ENCODE results near the gene PGM3.
A peak's percentile ranks its signal among the peaks of the same experiment; 100 is the strongest.

The PGM3 gene

DNA sequence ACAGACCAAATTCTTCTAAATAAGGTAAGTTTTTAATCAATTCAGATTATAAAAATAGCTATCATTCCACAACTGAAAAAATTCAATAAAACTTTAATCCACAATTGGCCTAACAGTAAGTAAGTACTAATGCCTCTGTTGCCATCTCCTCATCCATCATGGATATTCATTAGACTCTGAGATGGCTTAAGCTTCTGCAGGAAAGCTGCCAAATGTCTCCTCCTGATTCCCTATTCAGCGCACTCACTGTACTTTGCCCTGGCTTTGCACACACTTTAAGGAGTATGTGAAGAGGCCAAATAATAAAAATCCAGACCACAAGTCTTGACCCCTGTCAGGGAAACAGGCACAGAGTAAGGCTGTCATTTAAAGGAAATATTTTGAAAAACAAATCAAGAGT, 23.6 kb downstream of the PGM3 start:
- Mint-ChIP-seq H3K4me3 (no peak overlapping the region), H3K27me3 (no peaks in the 10 kb centered on the region), H3K9me3 (no peaks in the 10 kb centered on the region), H3K36me3 (ENCODE audit: insufficient read depth) (peaks cover 60% of the 10 kb centered on the region), H3K27ac (ENCODE audit: low read depth) (no peak overlapping the region), H3K4me1 (no peaks in the 10 kb centered on the region)
- no peak for DNase-seq (ENCODE audit: low spot score in 2 of 2)
- ATAC-seq (replicated peaks; ENCODE audit: extremely low read depth, poor library complexity, severe bottlenecking), result no peak

- Mint-ChIP-seq H3K27ac (ENCODE audit: low read depth) (no peak overlapping the region), H3K27me3 (no peaks in the 10 kb centered on the region), H3K36me3 (ENCODE audit: insufficient read depth) (peaks cover 57% of the 10 kb centered on the region)
Observed at GRCh38 chr6:83169106-83169505, 24.0 kb downstream of the PGM3 start.

GRCh38 chr6:83168556-83168955, 24.5 kb downstream of the PGM3 start:
- Mint-ChIP-seq H3K27me3 (no peaks in the 10 kb centered on the region), H3K4me1 (no peaks in the 10 kb centered on the region), H3K27ac (ENCODE audit: low read depth) (no peak overlapping the region), H3K9me3 (no peaks in the 10 kb centered on the region), H3K4me3 (no peak overlapping the region), H3K36me3 (ENCODE audit: insufficient read depth) (peaks cover 53% of the 10 kb centered on the region)
- DNase-seq (ENCODE audit: low spot score in 2 of 2) (no peak), ATAC-seq (replicated peaks; ENCODE audit: extremely low read depth, poor library complexity, severe bottlenecking) (no peak)

More at GRCh38 chr6:83169106-83169505, 24.0 kb downstream of the PGM3 start:
- DNase-seq (ENCODE audit: low spot score in 2 of 2) (no peak), ATAC-seq (replicated peaks; ENCODE audit: extremely low read depth, poor library complexity, severe bottlenecking) (no peak)
- Mint-ChIP-seq H3K9me3 (no peaks in the 10 kb centered on the region), H3K4me1 (no peaks in the 10 kb centered on the region), H3K4me3 (no peak overlapping the region)

GRCh38 chr6:83167726-83168278, 25.3 kb downstream of the PGM3 start:
- Mint-ChIP-seq H3K27ac (ENCODE audit: low read depth) (no peak overlapping the region), H3K9me3 (no peaks in the 10 kb centered on the region), H3K4me1 (no peaks in the 10 kb centered on the region), H3K27me3 (no peaks in the 10 kb centered on the region), H3K4me3 (no peak overlapping the region), H3K36me3 (ENCODE audit: insufficient read depth) (peaks cover 51% of the 10 kb centered on the region)
- DNase-seq (ENCODE audit: low spot score in 2 of 2) (no peak), ATAC-seq (replicated peaks; ENCODE audit: extremely low read depth, poor library complexity, severe bottlenecking) (no peak)

- H3K4me1 Mint-ChIP-seq, result no peaks in the 10 kb centered on the region
- no peak for DNase-seq (ENCODE audit: low spot score in 2 of 2)
- no peak overlapping the region for H3K4me3 Mint-ChIP-seq
- peaks cover 33% of the 10 kb centered on the region for H3K36me3 Mint-ChIP-seq (ENCODE audit: insufficient read depth)
- H3K27me3 Mint-ChIP-seq, result no peaks in the 10 kb centered on the region
- H3K27ac Mint-ChIP-seq (ENCODE audit: low read depth), result peak overlapping the region; percentile 1
- H3K9me3 Mint-ChIP-seq, result no peaks in the 10 kb centered on the region
- no peak for ATAC-seq (replicated peaks; ENCODE audit: extremely low read depth, poor library complexity, severe bottlenecking)
Observed at GRCh38 chr6:83160167-83160566, 32.9 kb downstream of the PGM3 start.

- no peak for ATAC-seq (replicated peaks; ENCODE audit: extremely low read depth, poor library complexity, severe bottlenecking)
- Mint-ChIP-seq H3K9me3 (no peaks in the 10 kb centered on the region), H3K36me3 (ENCODE audit: insufficient read depth) (peaks cover 44% of the 10 kb centered on the region), H3K4me1 (no peaks in the 10 kb centered on the region), H3K27me3 (no peaks in the 10 kb centered on the region), H3K4me3 (no peak overlapping the region), H3K27ac (ENCODE audit: low read depth) (no peak overlapping the region)
- DNase-seq (ENCODE audit: low spot score in 2 of 2), result no peak
Observed at GRCh38 chr6:83155794-83156193, 37.3 kb downstream of the PGM3 start.

- Mint-ChIP-seq H3K27ac (ENCODE audit: low read depth) (no peak overlapping the region), H3K27me3 (no peaks in the 10 kb centered on the region), H3K36me3 (ENCODE audit: insufficient read depth) (peaks cover 38% of the 10 kb centered on the region), H3K4me1 (peaks cover 7% of the 10 kb centered on the region), H3K9me3 (no peaks in the 10 kb centered on the region), H3K4me3 (no peak overlapping the region)
- ATAC-seq (replicated peaks; ENCODE audit: extremely low read depth, poor library complexity, severe bottlenecking) (no peak), DNase-seq (ENCODE audit: low spot score in 2 of 2) (no peak)
Observed at GRCh38 chr6:83153883-83154521, 39.1 kb downstream of the PGM3 start.

DNA sequence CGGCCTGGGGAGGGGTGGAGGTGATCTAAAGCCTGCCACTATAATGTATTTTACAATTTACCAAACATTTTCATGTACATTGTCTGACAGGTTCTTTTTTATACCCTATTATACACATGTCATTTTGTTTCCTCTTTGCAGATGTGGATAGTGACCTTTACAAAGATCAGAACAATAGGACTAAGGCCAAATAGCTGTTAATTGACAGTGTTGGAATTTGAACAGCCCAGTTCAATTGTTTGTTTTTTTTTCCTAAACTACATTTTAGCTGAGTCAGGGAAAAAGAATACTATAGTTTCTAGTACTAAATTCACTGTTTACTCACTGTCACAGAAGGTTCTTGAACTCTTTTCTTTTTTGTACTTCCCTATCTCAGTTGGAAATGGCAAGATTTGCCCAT, 40.2 kb downstream of the PGM3 start:
- no peak overlapping the region for H3K4me3 Mint-ChIP-seq
- no peaks in the 10 kb centered on the region for H3K9me3 Mint-ChIP-seq
- DNase-seq (ENCODE audit: low spot score in 2 of 2) (no peak), ATAC-seq (replicated peaks; ENCODE audit: extremely low read depth, poor library complexity, severe bottlenecking) (no peak)
- no peak overlapping the region for H3K27ac Mint-ChIP-seq (ENCODE audit: low read depth)
- peaks cover 42% of the 10 kb centered on the region for H3K36me3 Mint-ChIP-seq (ENCODE audit: insufficient read depth)
- no peaks in the 10 kb centered on the region for H3K27me3 Mint-ChIP-seq
- H3K4me1 Mint-ChIP-seq, result peaks cover 7% of the 10 kb centered on the region

- no peak for DNase-seq (ENCODE audit: low spot score in 2 of 2)
- Mint-ChIP-seq H3K27ac (ENCODE audit: low read depth) (no peak overlapping the region), H3K4me1 (peaks cover 7% of the 10 kb centered on the region), H3K36me3 (ENCODE audit: insufficient read depth) (peaks cover 41% of the 10 kb centered on the region), H3K9me3 (no peaks in the 10 kb centered on the region), H3K27me3 (no peaks in the 10 kb centered on the region), H3K4me3 (no peak overlapping the region)
- no peak for ATAC-seq (replicated peaks; ENCODE audit: extremely low read depth, poor library complexity, severe bottlenecking)
Observed at GRCh38 chr6:83151114-83151513, 42.0 kb downstream of the PGM3 start.

DNA sequence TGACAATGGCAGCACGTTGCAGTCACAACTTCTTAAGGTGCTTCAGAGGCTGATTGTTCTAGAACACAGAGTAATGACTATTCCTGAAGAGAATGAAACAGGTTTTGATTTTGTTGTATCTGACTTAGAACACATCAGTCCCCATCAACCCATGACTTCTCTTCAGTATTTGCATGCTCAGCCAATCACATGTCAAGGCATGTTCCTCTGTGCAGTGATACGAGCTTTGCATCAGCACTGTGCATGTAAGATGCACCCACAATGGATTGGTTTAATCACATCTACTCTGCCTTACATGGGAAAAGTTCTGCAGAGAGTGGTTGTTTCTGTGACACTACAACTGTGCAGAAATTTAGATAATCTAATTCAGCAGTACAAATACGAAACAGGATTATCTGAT, 54.3 kb downstream of the PGM3 start:
- H3K9me3 Mint-ChIP-seq, result no peaks in the 10 kb centered on the region
- no peak overlapping the region for H3K27ac Mint-ChIP-seq (ENCODE audit: low read depth)
- no peaks in the 10 kb centered on the region for H3K27me3 Mint-ChIP-seq
- H3K36me3 Mint-ChIP-seq (ENCODE audit: insufficient read depth), result peaks cover 32% of the 10 kb centered on the region
- no peak for DNase-seq (ENCODE audit: low spot score in 2 of 2)
- no peaks in the 10 kb centered on the region for H3K4me1 Mint-ChIP-seq
- no peak overlapping the region for H3K4me3 Mint-ChIP-seq
- ATAC-seq (replicated peaks; ENCODE audit: extremely low read depth, poor library complexity, severe bottlenecking), result no peak

- peak overlapping the region; percentile 35 for H3K27ac Mint-ChIP-seq (ENCODE audit: low read depth)
- no peaks in the 10 kb centered on the region for H3K9me3 Mint-ChIP-seq
- H3K4me3 Mint-ChIP-seq, result no peak overlapping the region
- H3K27me3 Mint-ChIP-seq, result no peaks in the 10 kb centered on the region
- H3K4me1 Mint-ChIP-seq, result no peaks in the 10 kb centered on the region
- H3K36me3 Mint-ChIP-seq (ENCODE audit: insufficient read depth), result peaks cover 28% of the 10 kb centered on the region
- no peak for ATAC-seq (replicated peaks; ENCODE audit: extremely low read depth, poor library complexity, severe bottlenecking)
- no peak for DNase-seq (ENCODE audit: low spot score in 2 of 2)
Observed at GRCh38 chr6:83138118-83138722, 54.8 kb downstream of the PGM3 start.

DNA sequence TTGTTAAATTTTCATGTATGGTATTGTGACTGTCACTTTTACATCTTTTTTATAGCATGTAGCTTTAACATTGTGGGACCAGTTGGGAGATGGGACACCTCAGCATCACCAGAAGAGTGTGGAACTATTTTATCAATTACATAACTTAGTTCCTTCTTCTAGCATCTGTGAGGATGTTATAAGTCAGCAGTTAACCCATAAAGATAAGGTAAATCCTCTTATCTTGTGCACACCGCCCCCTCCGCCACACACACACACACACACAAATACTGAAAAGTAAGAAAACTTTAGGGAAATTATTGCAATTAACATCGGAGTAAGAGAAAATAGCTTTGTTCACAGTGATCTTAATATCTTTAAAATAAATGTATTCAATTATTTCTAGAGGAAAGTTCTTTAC, 60.9 kb downstream of the PGM3 start:
- H3K27me3 Mint-ChIP-seq, result no peaks in the 10 kb centered on the region
- H3K9me3 Mint-ChIP-seq, result no peaks in the 10 kb centered on the region
- no peaks in the 10 kb centered on the region for H3K4me1 Mint-ChIP-seq
- ATAC-seq (replicated peaks; ENCODE audit: extremely low read depth, poor library complexity, severe bottlenecking) (no peak), DNase-seq (ENCODE audit: low spot score in 2 of 2) (no peak)
- H3K4me3 Mint-ChIP-seq, result no peak overlapping the region
- no peak overlapping the region for H3K27ac Mint-ChIP-seq (ENCODE audit: low read depth)
- peaks cover 36% of the 10 kb centered on the region for H3K36me3 Mint-ChIP-seq (ENCODE audit: insufficient read depth)

DNA sequence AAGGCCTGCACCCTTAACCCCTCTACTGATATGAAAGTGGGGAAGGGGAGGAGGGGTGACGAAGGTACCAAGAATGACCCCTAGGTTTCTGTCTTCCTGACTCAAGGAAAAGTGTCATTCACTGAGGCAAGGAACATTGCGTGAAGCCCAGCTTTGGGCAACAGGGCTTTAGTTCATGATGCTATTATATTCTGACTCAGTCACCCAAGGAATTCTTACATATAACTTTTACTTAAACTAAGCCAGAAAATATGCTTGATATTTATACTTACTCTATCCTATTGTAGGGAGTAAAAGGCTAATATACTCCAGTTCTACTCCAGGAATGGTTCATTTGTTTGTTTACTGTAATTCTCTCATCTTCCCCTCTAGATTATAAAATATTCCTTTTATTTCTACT, 65.1 kb downstream of the PGM3 start:
- DNase-seq (ENCODE audit: low spot score in 2 of 2), result no peak
- Mint-ChIP-seq H3K9me3 (no peaks in the 10 kb centered on the region), H3K27ac (ENCODE audit: low read depth) (no peak overlapping the region), H3K4me1 (no peaks in the 10 kb centered on the region), H3K4me3 (no peak overlapping the region), H3K36me3 (ENCODE audit: insufficient read depth) (peaks cover 49% of the 10 kb centered on the region), H3K27me3 (no peaks in the 10 kb centered on the region)
- ATAC-seq (replicated peaks; ENCODE audit: extremely low read depth, poor library complexity, severe bottlenecking), result no peak

All from central memory CD8-positive, alpha-beta T cell (primary cell).